ENCODE data around the gene KCNJ6.

Gene KCNJ6

DNA sequence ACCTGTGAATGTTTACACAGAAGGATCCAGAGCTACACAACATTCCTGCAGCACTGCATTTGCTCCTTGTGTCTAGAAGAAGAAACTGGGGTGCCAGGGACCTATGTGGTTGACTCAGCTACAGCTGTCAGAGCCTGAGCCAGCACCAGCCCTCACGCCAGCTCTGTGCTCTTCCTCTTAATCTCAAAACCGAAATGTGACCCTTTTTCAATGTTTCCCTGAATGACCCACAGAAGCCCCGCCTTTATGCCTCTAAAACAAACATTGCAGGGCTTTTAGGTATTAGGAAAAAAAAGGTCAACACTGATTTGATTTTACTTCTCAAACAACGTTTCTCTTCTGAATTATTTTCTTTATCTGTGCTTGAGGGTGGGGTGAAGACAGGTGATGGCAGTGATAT lies 289.2 kb downstream of the KCNJ6 start:
- 0 out of 2 replicates have a peak, but pooled peaks cover 6% of the 10 kb centered on the region for H3K9me3 ChIP-seq (ENCODE audit: insufficient read depth, low read depth, low read length)
- H3K36me3 ChIP-seq (ENCODE audit: insufficient read depth, low read depth, low read length): no peaks in the 10 kb centered on the region; the same call in 1 of the 2 replicates
- H3K4me3 ChIP-seq (ENCODE audit: low read length): no peak overlapping the region
- no peaks in the 10 kb centered on the region for H3K27me3 ChIP-seq (ENCODE audit: insufficient read depth, low read length)
- H3K4me1 ChIP-seq (ENCODE audit: insufficient read depth, low read length): peaks cover 16% of the 10 kb centered on the region; the same call in 1 of the 2 replicates
- no peak overlapping the region for H3K9ac ChIP-seq (ENCODE audit: low read depth, low read length)
- H3K27ac ChIP-seq (ENCODE audit: low read length): no peak overlapping the region

DNA sequence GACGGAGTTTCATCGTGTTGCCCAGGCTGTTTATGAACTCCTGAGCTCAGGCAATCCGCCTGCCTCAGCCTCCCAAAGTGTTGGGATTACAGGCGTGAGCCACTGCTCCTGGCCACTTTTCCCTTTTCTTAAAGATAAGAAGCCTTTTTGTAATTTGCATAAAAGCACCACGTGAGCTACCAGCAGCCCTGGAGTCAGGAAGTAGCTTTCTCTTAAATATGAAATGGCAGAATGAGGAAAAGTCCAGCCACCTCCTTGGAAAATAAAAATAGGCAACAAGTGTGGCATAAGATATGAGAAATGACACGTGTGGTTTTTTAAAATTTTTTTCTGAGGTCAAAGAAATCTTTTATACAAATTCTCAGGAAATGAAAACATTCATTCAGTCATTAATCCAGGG lies 289.9 kb downstream of the KCNJ6 start:
- H3K9me3 ChIP-seq (ENCODE audit: insufficient read depth, low read depth, low read length): 0 out of 2 replicates have a peak, but pooled peaks cover 6% of the 10 kb centered on the region
- no peak overlapping the region for H3K9ac ChIP-seq (ENCODE audit: low read depth, low read length)
- no peak overlapping the region for H3K27ac ChIP-seq (ENCODE audit: low read length)
- H3K4me3 ChIP-seq (ENCODE audit: low read length): no peak overlapping the region
- H3K27me3 ChIP-seq (ENCODE audit: insufficient read depth, low read length): no peaks in the 10 kb centered on the region
- H3K36me3 ChIP-seq (ENCODE audit: insufficient read depth, low read depth, low read length): no peaks in the 10 kb centered on the region; the same call in 1 of the 2 replicates
- H3K4me1 ChIP-seq (ENCODE audit: insufficient read depth, low read length): peaks cover 12% of the 10 kb centered on the region; the same call in 1 of the 2 replicates

DNA sequence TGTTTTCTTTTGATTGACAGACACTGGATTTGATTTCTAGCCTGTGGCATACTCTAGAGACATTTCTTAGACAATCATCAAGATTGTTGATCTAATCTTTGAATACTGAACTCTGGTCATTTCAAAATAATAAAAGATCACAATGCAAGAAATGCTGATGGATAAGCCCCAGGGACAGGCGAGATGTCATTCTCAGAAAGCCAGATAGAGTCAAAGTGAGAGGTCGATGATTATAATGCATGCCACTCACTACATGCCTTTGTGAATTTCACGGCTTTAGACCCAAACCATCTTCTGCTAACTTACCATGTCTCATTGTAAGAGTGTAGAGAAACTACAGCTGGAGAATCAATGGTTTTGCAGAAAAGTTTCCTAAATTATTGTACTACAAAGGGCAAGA lies 292.6 kb downstream of the KCNJ6 start:
- H3K9me3 ChIP-seq (ENCODE audit: insufficient read depth, low read depth, low read length): 0 out of 2 replicates have a peak, but pooled peaks cover 3% of the 10 kb centered on the region
- H3K27ac ChIP-seq (ENCODE audit: low read length): no peak overlapping the region
- no peaks in the 10 kb centered on the region; the same call in 1 of the 2 replicates for H3K36me3 ChIP-seq (ENCODE audit: insufficient read depth, low read depth, low read length)

DNA sequence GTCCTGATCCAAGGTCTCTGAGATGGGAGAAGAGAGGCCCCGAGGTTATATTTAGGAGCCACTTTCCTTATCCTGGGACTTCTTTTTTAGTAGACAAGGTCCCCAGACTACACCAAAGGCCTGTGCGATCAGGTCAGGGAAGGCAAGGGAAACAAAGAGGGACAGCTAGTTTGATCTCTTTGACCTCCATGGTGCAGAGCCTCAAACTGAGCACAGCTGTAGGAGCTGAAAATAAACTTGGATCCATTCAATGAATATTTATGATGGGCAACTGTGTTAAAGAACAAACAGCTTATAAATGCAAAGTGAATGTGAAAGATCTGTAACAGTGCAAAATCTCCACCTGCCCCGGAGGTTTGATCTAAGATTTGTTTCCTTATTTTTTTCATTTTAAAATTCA lies 293.1 kb downstream of the KCNJ6 start:
- Histone ChIP-seq H3K9ac (ENCODE audit: low read depth, low read length) (no peak overlapping the region), H3K4me3 (ENCODE audit: low read length) (no peak overlapping the region), H3K27ac (ENCODE audit: low read length) (no peak overlapping the region), H3K9me3 (ENCODE audit: insufficient read depth, low read depth, low read length) (no peaks in the 10 kb centered on the region), H3K27me3 (ENCODE audit: insufficient read depth, low read length) (no peaks in the 10 kb centered on the region), H3K4me1 (ENCODE audit: insufficient read depth, low read length) (peaks cover 4% of the 10 kb centered on the region; the same call in 1 of the 2 replicates), H3K36me3 (ENCODE audit: insufficient read depth, low read depth, low read length) (no peaks in the 10 kb centered on the region)

More for the DNA sequence above, 292.6 kb downstream of the KCNJ6 start:
- peaks cover 4% of the 10 kb centered on the region; the same call in 1 of the 2 replicates for H3K4me1 ChIP-seq (ENCODE audit: insufficient read depth, low read length)
- no peak overlapping the region for H3K9ac ChIP-seq (ENCODE audit: low read depth, low read length)
- no peaks in the 10 kb centered on the region for H3K27me3 ChIP-seq (ENCODE audit: insufficient read depth, low read length)
- no peak overlapping the region for H3K4me3 ChIP-seq (ENCODE audit: low read length)

DNA sequence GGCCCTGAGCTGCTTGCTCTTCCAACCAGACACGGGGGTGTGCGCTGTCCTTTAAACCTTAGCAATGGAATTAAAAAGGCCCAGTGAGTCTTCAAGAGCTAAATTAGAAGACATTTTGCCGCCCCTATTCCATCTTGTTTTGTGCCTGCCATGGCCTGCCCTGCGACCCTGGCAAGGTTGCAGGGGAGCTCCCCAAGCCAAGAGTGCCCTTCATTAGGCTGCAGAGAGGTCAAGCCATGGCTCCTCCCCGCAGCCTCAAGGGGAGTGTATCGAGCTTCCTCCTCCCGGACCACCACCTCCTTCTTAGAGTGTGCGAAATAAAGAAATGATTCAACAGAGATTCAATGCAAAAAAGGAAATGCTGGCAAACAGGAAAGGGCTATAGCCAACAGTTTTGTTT lies 293.5 kb downstream of the KCNJ6 start:
- H3K27me3 ChIP-seq (ENCODE audit: insufficient read depth, low read length): no peaks in the 10 kb centered on the region
- H3K36me3 ChIP-seq (ENCODE audit: insufficient read depth, low read depth, low read length): no peaks in the 10 kb centered on the region
- H3K4me3 ChIP-seq (ENCODE audit: low read length): no peak overlapping the region
- H3K27ac ChIP-seq (ENCODE audit: low read length): no peak overlapping the region
- H3K9me3 ChIP-seq (ENCODE audit: insufficient read depth, low read depth, low read length): no peaks in the 10 kb centered on the region
- H3K4me1 ChIP-seq (ENCODE audit: insufficient read depth, low read length): peaks cover 4% of the 10 kb centered on the region; the same call in 1 of the 2 replicates
- no peak overlapping the region for H3K9ac ChIP-seq (ENCODE audit: low read depth, low read length)

DNA sequence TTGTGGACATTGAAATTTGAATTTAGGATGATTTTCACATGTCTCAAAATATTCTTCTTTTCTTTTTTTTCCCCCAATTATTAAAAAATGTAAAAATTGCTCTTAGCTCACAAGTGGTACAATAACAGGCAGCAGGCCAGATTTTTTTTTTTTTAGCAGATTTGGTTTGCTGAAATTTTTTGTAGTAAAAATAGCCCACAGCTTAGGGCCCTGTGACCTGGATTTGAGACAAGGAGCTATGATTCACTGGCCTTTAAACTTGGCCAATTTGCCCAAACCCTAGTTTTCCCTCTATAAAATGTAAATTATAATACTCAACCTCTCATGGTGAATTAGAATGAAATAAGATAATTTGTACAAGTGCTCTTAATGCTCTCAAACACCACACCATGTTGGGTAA lies 295.9 kb downstream of the KCNJ6 start:
- H3K9ac ChIP-seq (ENCODE audit: low read depth, low read length): no peak overlapping the region
- no peaks in the 10 kb centered on the region for H3K36me3 ChIP-seq (ENCODE audit: insufficient read depth, low read depth, low read length)
- H3K4me1 ChIP-seq (ENCODE audit: insufficient read depth, low read length): no peaks in the 10 kb centered on the region
- H3K27ac ChIP-seq (ENCODE audit: low read length): no peak overlapping the region
- no peaks in the 10 kb centered on the region for H3K27me3 ChIP-seq (ENCODE audit: insufficient read depth, low read length)
- no peaks in the 10 kb centered on the region for H3K9me3 ChIP-seq (ENCODE audit: insufficient read depth, low read depth, low read length)
- no peak overlapping the region for H3K4me3 ChIP-seq (ENCODE audit: low read length)

DNA sequence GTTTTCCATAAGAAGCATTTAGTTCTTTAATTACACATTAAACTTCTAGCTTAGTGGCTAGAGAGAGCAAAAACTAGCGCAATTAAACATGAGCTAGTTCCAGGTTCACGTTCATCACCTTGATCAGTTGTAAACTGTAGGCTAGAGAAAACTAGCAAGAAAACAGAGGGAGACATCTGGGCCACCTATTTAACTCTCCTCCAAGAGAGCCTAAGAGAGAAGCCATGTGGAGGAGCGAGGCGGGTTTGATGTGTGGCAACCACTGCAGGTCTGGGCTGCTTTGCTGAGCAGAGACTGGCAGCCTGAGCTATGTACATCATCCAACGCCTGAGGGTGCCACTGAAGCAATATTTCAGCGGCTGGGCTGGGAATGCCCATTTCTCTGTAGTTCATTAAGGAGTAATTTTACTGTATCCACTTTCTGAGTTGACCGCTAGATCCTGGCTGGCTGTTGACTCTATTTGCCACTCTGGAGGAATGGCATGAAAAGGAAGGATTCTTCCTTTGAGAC lies 296.7 kb downstream of the KCNJ6 start:
- Histone ChIP-seq H3K9ac (ENCODE audit: low read depth, low read length) (no peak overlapping the region), H3K4me1 (ENCODE audit: insufficient read depth, low read length) (no peaks in the 10 kb centered on the region), H3K36me3 (ENCODE audit: insufficient read depth, low read depth, low read length) (no peaks in the 10 kb centered on the region), H3K4me3 (ENCODE audit: low read length) (no peak overlapping the region), H3K27me3 (ENCODE audit: insufficient read depth, low read length) (no peaks in the 10 kb centered on the region), H3K9me3 (ENCODE audit: insufficient read depth, low read depth, low read length) (no peaks in the 10 kb centered on the region), H3K27ac (ENCODE audit: low read length) (no peak overlapping the region)

DNA sequence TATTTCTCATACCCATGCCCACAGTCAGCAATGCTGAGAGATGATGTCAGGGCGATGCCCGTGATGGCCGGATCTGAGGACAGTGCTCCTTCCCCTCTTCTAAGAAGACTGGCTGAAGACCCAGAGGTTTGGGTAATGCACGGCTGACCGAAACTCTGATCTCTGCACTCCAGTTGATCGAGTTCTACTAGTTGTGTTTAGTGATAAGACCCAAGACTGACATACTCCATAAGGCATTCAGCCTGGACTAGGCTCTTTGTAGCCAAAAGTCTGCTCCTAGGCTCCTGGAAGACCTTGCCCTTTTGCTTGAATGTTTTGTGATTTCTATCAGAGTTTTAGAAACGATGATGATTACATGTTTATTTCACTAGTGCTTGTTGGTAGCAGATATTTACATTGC lies 298.2 kb downstream of the KCNJ6 start:
- Histone ChIP-seq H3K27ac (ENCODE audit: low read length) (no peak overlapping the region), H3K9me3 (ENCODE audit: insufficient read depth, low read depth, low read length) (peaks cover 6% of the 10 kb centered on the region; the same call in 1 of the 2 replicates), H3K27me3 (ENCODE audit: insufficient read depth, low read length) (no peaks in the 10 kb centered on the region), H3K9ac (ENCODE audit: low read depth, low read length) (no peak overlapping the region), H3K4me3 (ENCODE audit: low read length) (no peak overlapping the region), H3K4me1 (ENCODE audit: insufficient read depth, low read length) (no peaks in the 10 kb centered on the region), H3K36me3 (ENCODE audit: insufficient read depth, low read depth, low read length) (no peaks in the 10 kb centered on the region)

DNA sequence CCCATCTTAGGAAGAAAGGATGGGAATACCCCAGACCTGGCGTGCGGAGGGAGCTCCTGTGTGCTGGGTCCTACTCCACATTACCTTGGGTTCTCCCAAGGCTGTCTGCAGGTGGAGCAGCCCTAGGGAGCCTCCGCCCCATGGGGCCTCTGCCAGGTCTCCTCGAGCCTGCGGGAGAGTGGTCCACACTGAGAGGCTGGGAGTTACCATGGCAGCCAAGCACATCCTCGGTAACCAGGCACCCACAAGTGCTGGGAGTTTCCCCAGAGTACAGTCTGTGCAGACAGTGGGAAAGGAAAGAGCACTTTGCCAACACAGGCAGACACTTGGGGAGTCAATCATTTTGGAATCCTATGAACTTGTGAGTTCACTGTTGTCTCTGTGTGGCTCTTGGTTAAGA lies 300.3 kb downstream of the KCNJ6 start:
- Histone ChIP-seq H3K4me1 (ENCODE audit: insufficient read depth, low read length) (no peaks in the 10 kb centered on the region), H3K4me3 (ENCODE audit: low read length) (no peak overlapping the region), H3K9ac (ENCODE audit: low read depth, low read length) (no peak overlapping the region), H3K27me3 (ENCODE audit: insufficient read depth, low read length) (no peaks in the 10 kb centered on the region), H3K27ac (ENCODE audit: low read length) (no peak overlapping the region), H3K9me3 (ENCODE audit: insufficient read depth, low read depth, low read length) (peaks cover 11% of the 10 kb centered on the region; the same call in 1 of the 2 replicates), H3K36me3 (ENCODE audit: insufficient read depth, low read depth, low read length) (no peaks in the 10 kb centered on the region)

DNA sequence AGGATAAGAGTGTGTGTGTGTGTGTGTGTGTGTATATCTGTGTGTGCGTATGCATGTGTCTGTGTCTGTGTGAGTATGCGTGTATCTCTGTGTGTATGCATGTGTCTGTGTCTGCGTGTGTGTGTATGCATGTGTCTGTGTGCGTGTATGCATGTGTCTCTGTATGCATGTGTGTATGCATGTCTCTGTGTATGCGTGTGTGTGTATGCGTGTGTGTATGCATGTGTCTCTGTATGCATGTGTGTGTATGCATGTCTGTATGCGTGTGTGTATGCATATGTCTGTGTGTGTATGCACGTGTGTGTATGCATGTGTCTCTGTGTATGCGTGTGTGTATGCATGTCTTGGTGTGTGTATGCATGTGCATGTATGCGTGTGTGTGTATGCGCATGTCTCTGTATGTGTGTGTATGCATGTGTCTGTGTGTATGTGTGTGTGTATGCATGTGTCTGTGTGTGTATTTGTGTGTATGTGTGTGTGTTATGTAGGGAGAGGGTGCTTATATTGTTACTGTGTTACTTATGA lies 301.8 kb downstream of the KCNJ6 start:
- peaks cover 11% of the 10 kb centered on the region; the same call in 1 of the 2 replicates for H3K9me3 ChIP-seq (ENCODE audit: insufficient read depth, low read depth, low read length)
- no peaks in the 10 kb centered on the region for H3K27me3 ChIP-seq (ENCODE audit: insufficient read depth, low read length)
- no peaks in the 10 kb centered on the region for H3K36me3 ChIP-seq (ENCODE audit: insufficient read depth, low read depth, low read length)
- H3K4me3 ChIP-seq (ENCODE audit: low read length): no peak overlapping the region
- no peaks in the 10 kb centered on the region for H3K4me1 ChIP-seq (ENCODE audit: insufficient read depth, low read length)
- H3K27ac ChIP-seq (ENCODE audit: low read length): no peak overlapping the region
- no peak overlapping the region for H3K9ac ChIP-seq (ENCODE audit: low read depth, low read length)

DNA sequence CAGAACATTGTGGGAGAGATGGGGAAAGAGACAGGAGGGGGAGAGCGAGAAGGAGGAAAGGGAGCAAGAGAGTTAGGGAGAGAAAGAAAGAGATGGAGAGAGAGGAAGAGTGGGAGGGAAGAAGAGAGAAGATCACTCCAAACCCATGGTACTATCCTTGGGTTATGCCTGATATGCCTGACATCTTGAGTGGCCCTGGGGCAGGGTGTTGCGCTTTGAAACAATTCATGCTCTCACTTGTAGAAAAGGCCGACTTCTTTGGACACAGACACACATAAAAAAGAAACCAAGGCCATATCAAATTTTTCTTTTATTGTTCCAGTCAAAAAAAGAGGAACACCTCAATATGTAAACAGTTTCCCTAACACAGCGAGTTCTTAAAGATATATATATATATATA lies 309.2 kb downstream of the KCNJ6 start:
- Histone ChIP-seq H3K9me3 (ENCODE audit: insufficient read depth, low read depth, low read length) (peaks cover 3% of the 10 kb centered on the region; the same call in 1 of the 2 replicates), H3K9ac (ENCODE audit: low read depth, low read length) (no peak overlapping the region), H3K36me3 (ENCODE audit: insufficient read depth, low read depth, low read length) (no peaks in the 10 kb centered on the region), H3K27me3 (ENCODE audit: insufficient read depth, low read length) (no peaks in the 10 kb centered on the region), H3K4me1 (ENCODE audit: insufficient read depth, low read length) (no peaks in the 10 kb centered on the region), H3K27ac (ENCODE audit: low read length) (no peak overlapping the region), H3K4me3 (ENCODE audit: low read length) (no peak overlapping the region)

DNA sequence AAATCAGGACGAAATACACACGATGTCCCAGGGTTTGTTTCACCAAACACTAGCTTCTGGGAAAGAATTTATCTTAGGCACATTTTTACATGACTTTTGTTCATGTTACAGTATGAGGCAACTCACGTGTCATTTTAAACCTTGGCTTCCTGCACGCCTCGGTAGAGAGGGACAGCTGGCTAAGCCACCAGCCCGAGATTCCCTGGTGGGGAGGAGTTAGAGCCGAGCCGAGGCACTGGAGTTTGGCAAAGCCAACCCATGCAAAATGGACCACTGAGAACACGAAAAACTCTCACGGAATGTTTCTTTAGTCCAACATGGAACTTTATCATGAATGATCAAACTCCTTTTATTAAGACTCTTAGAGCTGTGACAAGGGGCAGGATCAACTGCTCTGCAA lies 309.7 kb downstream of the KCNJ6 start:
- no peak overlapping the region for H3K4me3 ChIP-seq (ENCODE audit: low read length)

More for the DNA sequence above, 309.7 kb downstream of the KCNJ6 start:
- Histone ChIP-seq H3K36me3 (ENCODE audit: insufficient read depth, low read depth, low read length) (no peaks in the 10 kb centered on the region), H3K9me3 (ENCODE audit: insufficient read depth, low read depth, low read length) (peaks cover under 1% of the 10 kb centered on the region; the same call in 1 of the 2 replicates), H3K4me1 (ENCODE audit: insufficient read depth, low read length) (no peaks in the 10 kb centered on the region), H3K9ac (ENCODE audit: low read depth, low read length) (no peak overlapping the region), H3K27me3 (ENCODE audit: insufficient read depth, low read length) (no peaks in the 10 kb centered on the region), H3K27ac (ENCODE audit: low read length) (no peak overlapping the region)

Measured in iPS-20b (cell line).